Testis (tissue), 3 donors: ENCODE results near the gene REG1A. TPM values are rescaled to one million over a fixed set of nuclear protein-coding genes. Genes with fewer than 3 reads are reported as not detected.

Experiments used
- DNase-seq: peaks from one replicate; pipeline ENCODE4 v3.0.0-alpha.2; 2019
- H3K27ac ChIP-seq, 2 donors: fragments of 200-600 bp; sonication (generic); one replicate each; pipeline ENCODE4 v1.5.1; 2019
- H3K27me3 ChIP-seq: fragments of 200-600 bp; sonication (generic); one replicate; pipeline ENCODE4 v1.5.1; 2019
- H3K36me3 ChIP-seq: fragments of 200-600 bp; sonication (generic); one replicate; pipeline ENCODE4 v1.5.1; 2017; ENCODE audit warnings: low read depth; ENCODE audit errors: missing control alignments
- H3K4me1 ChIP-seq: fragments of 200-600 bp; sonication (generic); one replicate; pipeline ENCODE4 v1.5.1; 2019
- H3K4me3 ChIP-seq, 2 donors: fragments of 200-600 bp; sonication (generic); one replicate each; pipeline ENCODE4 v1.5.1; 2017 to 2019
- H3K9me3 ChIP-seq: fragments of 200-600 bp; sonication (generic); one replicate; pipeline ENCODE4 v1.5.1; 2017
- POLR2A ChIP-seq: fragments of 450-650 bp; IDR thresholded peaks from one replicate; pipeline ENCODE4 v1.6.1; 2017; ENCODE audit warnings: antibody characterized with exemption, mild to moderate bottlenecking, moderate library complexity
- WGBS, 2 donors: methylation state at CpG; one replicate each; pipeline ENCODE4 v1.1.5; 2018; 5-methylcytosine and 5-hydroxymethylcytosine counted together
- intact Hi-C: fragments of 100-400 bp; cut with DNase I; formaldehyde crosslinking; loops from one replicate; pipeline ENCODE4 v1.15.1; 2023; ENCODE audit warnings: low total_unique reads
- polyA plus RNA-seq: library from polyadenylated mRNA; stranded (reverse); fragments of 350-450 nt; fragmentation: Illumina TruSeq; extraction: RNeasy Lipid Tissue Mini Kit (QIAGEN cat#74804); gene quantifications from one replicate; pipeline ENCODE4 v1.2.3, GENCODE V29; 2014; ENCODE audit warnings: low read depth, low replicate concordance; ENCODE audit not compliant: insufficient read depth
- total RNA-seq, 2 donors: library from RNA; depleted of rRNA; stranded (reverse); fragments of >200 nt; gene quantifications; one replicate each; pipeline ENCODE4 v1.2.3, GENCODE V29; 2016
- TF ChIP-seq, protein P1 (sequence below), 3 experiments: fragments of 450-650 bp in 2 of 3; fragments of 200-600 bp in 1 of 3; sonication (generic) in 1 of 3; IDR thresholded peaks; one replicate each; pipeline ENCODE4 v1.5.1; 2016 to 2019; ENCODE audit warnings: antibody characterized with exemption in 3 of 3, mild to moderate bottlenecking in 2 of 3, moderate library complexity in 1 of 3

REG1A gene
- total and polyA plus RNA-seq, 3 donors from 2014 or later = 0.74 to 0.87 TPM; not detected in 1

DNA sequence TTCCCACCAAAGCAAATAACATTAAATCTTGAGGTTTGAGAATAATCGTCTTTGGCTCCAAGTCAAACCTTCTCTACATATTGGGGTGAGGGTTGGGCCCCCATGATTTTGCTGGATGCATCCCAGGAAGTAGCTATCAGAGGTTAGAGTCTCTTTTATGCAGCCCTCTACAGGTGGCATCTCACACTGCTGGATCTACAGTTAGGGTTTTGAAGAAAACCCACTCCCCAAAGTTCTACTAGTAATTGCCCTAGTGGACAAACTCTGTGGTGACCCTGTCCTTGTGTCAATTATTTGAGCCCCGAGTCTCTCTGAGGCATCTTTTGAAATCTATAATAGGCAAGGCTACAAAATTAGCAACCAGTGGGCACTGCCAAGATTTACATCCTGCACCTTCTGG lies 15.0 kb upstream of the REG1A start:
- Histone ChIP-seq H3K4me1 (no peaks in the 10 kb centered on the region), H3K27me3 (no peaks in the 10 kb centered on the region), H3K36me3 (no peaks in the 10 kb centered on the region), H3K27ac (no peak overlapping the region), H3K4me3 (no peak overlapping the region), H3K9me3 (no peaks in the 10 kb centered on the region)
- 68 to 85% methylated on average over 2 of the region's 2 CpGs for WGBS, 2 donors
- TF ChIP-seq, protein P1, sequence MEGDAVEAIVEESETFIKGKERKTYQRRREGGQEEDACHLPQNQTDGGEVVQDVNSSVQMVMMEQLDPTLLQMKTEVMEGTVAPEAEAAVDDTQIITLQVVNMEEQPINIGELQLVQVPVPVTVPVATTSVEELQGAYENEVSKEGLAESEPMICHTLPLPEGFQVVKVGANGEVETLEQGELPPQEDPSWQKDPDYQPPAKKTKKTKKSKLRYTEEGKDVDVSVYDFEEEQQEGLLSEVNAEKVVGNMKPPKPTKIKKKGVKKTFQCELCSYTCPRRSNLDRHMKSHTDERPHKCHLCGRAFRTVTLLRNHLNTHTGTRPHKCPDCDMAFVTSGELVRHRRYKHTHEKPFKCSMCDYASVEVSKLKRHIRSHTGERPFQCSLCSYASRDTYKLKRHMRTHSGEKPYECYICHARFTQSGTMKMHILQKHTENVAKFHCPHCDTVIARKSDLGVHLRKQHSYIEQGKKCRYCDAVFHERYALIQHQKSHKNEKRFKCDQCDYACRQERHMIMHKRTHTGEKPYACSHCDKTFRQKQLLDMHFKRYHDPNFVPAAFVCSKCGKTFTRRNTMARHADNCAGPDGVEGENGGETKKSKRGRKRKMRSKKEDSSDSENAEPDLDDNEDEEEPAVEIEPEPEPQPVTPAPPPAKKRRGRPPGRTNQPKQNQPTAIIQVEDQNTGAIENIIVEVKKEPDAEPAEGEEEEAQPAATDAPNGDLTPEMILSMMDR (IDR thresholded peaks at IDR 0.05) = no peak
- intact Hi-C loops = no loop called here
- DNase-seq = no peak

DNA sequence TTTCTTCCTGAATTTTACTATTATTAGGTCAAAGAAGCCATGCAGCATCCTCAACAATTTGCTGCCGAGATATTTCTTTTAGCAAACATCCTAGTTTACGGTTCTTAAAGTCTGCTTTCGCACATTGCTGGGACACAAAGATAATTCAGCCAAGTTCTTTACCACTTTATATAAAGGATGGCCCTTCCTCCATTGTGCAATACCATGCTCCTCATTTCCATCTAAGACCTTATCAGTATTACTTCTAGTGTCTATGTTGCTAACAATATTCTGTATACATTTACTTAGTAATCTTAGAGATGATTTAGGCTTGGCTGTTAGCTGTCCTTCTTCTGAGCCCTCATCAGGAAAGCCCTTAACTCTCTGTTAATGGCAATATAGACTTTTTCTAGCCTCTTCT lies 8.0 kb upstream of the REG1A start:
- no peak overlapping the region for H3K27ac ChIP-seq
- intact Hi-C loops = no loop called here
- no peaks in the 10 kb centered on the region for H3K4me1 ChIP-seq
- H3K27me3 ChIP-seq = no peaks in the 10 kb centered on the region
- no peak overlapping the region for H3K4me3 ChIP-seq
- WGBS, 2 donors = 98 to 99% methylated on average over 3 of the region's 3 CpGs
- no peaks in the 10 kb centered on the region for H3K36me3 ChIP-seq
- no peak for DNase-seq
- no peaks in the 10 kb centered on the region for H3K9me3 ChIP-seq
- TF ChIP-seq, protein P1 (IDR thresholded peaks at IDR 0.05) = no peak
- TF ChIP-seq POLR2A = no peak

DNA sequence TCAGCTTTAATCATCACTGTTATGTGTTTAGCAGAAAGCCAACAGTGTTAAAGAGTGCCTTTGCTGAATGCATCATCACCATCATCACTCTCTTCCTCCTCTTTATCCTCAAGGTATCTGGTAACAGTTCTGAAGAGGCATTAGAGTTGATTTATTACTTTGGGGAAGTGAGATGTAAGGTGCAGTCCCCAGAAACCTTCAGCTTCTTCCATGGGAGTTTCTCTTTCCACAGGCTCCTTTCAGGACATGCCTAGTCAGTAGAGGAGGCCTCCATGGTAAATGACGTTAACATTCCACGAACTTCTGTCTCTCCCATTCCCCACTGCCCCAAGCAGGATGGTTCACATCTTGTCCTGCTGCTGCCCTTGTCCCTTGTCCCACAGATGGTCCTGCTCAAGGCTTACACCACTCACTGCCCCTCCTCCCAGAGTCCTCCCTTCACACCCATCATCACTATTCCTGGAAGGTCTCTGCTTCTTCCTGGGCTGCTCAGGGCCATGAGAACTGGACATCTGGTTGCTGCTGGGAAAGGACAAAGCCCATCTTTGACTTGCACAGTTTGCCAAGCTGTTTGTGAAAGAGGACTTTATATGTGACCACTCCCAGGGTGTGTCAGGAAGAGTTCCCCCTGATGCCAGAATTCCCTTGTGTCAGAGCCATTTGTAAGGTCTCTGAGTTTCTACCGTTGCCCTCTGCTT lies 5.3 kb upstream of the REG1A start:
- Histone ChIP-seq H3K4me1 (no peaks in the 10 kb centered on the region), H3K9me3 (no peaks in the 10 kb centered on the region), H3K36me3 (no peaks in the 10 kb centered on the region), H3K27me3 (no peaks in the 10 kb centered on the region), H3K4me3 (no peak overlapping the region), H3K27ac (no peak overlapping the region)
- TF ChIP-seq, protein P1 (IDR thresholded peaks at IDR 0.05) = no peak
- no peak for TF ChIP-seq POLR2A
- 76 to 79% methylated on average over 3 of the region's 3 CpGs for WGBS, 2 donors
- intact Hi-C loops = no loop called here
- DNase-seq = no peak

DNA sequence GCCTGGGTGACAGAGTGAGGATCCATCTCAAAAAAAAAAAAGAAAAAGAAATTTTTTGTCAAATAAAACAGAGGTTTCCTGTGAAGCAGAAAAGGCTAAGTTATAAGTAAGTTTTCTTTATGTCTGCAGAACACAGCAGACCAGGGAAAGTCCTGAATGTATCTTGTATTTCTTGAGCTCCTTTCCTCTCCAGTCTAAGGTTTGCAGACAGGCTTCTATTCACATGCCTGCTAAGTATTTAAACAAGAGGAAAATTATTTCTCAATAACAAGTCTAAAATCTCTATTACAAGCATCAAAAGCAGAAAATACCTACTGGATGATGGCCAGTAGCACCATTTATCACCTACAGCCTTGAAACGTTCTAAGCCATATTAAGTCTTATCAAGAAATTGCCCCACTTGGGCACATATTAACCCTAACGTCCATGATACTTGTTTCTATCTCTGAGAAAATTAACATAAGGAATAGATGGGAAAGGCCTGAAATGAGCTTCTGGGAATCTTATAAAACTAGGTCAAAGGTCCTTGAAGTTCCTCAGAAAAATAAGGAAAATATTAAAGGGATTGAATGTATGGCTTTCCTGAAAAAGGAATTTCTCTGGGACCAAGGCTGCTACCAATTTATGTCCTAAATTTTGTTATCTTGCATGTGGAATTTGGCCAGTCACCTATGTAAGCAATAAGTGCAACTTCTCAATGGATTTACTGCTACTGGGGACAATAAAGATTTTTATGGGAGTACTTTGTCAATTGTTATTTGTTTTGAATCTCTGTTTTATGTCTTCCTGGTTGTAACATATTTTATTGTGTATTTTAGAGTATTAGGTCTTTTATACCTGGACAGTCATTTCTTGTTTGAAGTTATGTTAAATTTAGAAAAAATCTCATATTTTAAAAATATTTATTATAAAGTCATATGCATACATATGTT lies 3.0 kb upstream of the REG1A start:
- H3K27ac ChIP-seq = no peak overlapping the region
- no peaks in the 10 kb centered on the region for H3K27me3 ChIP-seq
- no peak overlapping the region for H3K4me3 ChIP-seq
- no peaks in the 10 kb centered on the region for H3K4me1 ChIP-seq
- intact Hi-C loops = no loop called here
- no peaks in the 10 kb centered on the region for H3K9me3 ChIP-seq
- DNase-seq = no peak
- no peaks in the 10 kb centered on the region for H3K36me3 ChIP-seq
- TF ChIP-seq, protein P1 (IDR thresholded peaks at IDR 0.05) = no peak
- no peak for TF ChIP-seq POLR2A
- 37 to 39% methylated on average over 2 of the region's 2 CpGs for WGBS, 2 donors
